HG02884 (cell line): Measurements from ENCODE around the gene SIGLEC1.

ENCODE experiments used
- ATAC-seq: cut with Tn5 transposase; IDR thresholded peaks from one replicate; pipeline ENCODE4 v1.9.1; 2021; ENCODE audit warnings: mild to moderate bottlenecking, moderate library complexity; ENCODE audit not compliant: unreplicated experiment

Gene SIGLEC1

GRCh38 chr20:3681352-3681930 lies 31.0 kb downstream of the SIGLEC1 start:
- ATAC-seq = no peak

- no peak for ATAC-seq
These were observed 31.6 kb downstream of the SIGLEC1 start for GRCh38 chr20:3680701-3681351.

GRCh38 chr20:3679749-3680700 lies 32.4 kb downstream of the SIGLEC1 start:
- no peak for ATAC-seq

- no peak for ATAC-seq
These were observed 33.3 kb downstream of the SIGLEC1 start for GRCh38 chr20:3678856-3679720.

- no peak for ATAC-seq
These were observed 34.2 kb downstream of the SIGLEC1 start for GRCh38 chr20:3678198-3678597.

GRCh38 chr20:3677733-3678132 lies 34.7 kb downstream of the SIGLEC1 start:
- ATAC-seq = no peak

GRCh38 chr20:3674995-3675900 lies 37.2 kb downstream of the SIGLEC1 start:
- no peak for ATAC-seq

- no peak for ATAC-seq
These were observed 38.0 kb downstream of the SIGLEC1 start for GRCh38 chr20:3674447-3674846.

- ATAC-seq = no peak
These were observed 39.0 kb downstream of the SIGLEC1 start for GRCh38 chr20:3673221-3674070.

GRCh38 chr20:3672547-3673171 lies 39.7 kb downstream of the SIGLEC1 start:
- no peak for ATAC-seq

- no peak for ATAC-seq
These were observed 40.3 kb downstream of the SIGLEC1 start for GRCh38 chr20:3671986-3672546.

GRCh38 chr20:3670945-3671344 lies 41.5 kb downstream of the SIGLEC1 start:
- ATAC-seq = no peak

GRCh38 chr20:3670511-3670910 lies 41.9 kb downstream of the SIGLEC1 start:
- ATAC-seq = no peak

- no peak for ATAC-seq
These were observed 42.6 kb downstream of the SIGLEC1 start for GRCh38 chr20:3669710-3670367.

- no peak for ATAC-seq
These were observed 44.9 kb downstream of the SIGLEC1 start for GRCh38 chr20:3667434-3668037.

- no peak for ATAC-seq
These were observed 48.5 kb downstream of the SIGLEC1 start for GRCh38 chr20:3663858-3664257.

GRCh38 chr20:3663031-3663701 lies 49.2 kb downstream of the SIGLEC1 start, which contains the start of gene GFRA4:
GFRA4 (minus strand) TSS chr20:3663399; CDS start chr20:3663399, 0 bp downstream.
- ATAC-seq = no peak
